NB4 (cell line): ENCODE data around the gene CAV3.

ENCODE experiments used
- POLR2A ChIP-seq: IDR thresholded peaks from 2 replicates; pipeline ENCODE4 v1.6.1; 2011; ENCODE audit warnings: mild to moderate bottlenecking; ENCODE audit not compliant: insufficient read length; ENCODE audit errors: extremely low read depth
- TF ChIP-seq, protein P1 (sequence below): IDR thresholded peaks from one replicate; pipeline ENCODE4 v1.5.1; 2012; ENCODE audit warnings: low read depth, low read length

DNA sequence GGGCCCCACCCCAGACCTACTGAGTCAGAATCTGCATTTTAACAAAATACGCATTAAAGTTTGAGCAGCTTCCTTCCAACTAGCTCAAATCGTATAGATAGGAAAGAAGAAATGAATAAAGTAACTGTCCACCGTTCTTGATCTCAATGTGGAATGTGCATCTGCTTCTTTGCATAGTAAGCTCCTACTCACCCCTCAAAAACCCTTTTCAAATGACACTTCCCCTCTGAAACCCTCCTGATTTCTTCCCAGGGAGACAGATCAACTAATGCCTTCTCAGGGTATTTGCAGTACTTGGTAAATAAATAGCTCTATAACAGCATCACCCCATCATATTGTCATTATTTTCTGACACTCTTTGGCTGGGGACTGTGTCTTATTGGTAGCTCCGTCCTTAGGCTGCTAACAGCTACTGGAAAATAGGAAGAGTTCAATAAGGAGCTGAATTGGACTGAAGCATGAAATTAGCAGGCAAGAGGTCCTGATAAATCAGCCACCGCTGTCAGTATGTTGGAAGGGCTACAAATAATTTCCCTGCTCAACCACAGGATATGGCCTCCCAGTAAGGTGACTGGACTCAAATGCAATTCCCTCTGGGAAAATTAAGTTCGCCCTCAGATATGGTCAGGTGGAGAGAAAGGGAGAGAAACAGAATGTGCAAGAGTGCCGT is 25.6 kb downstream of the CAV3 start:
- TF ChIP-seq, protein P1, sequence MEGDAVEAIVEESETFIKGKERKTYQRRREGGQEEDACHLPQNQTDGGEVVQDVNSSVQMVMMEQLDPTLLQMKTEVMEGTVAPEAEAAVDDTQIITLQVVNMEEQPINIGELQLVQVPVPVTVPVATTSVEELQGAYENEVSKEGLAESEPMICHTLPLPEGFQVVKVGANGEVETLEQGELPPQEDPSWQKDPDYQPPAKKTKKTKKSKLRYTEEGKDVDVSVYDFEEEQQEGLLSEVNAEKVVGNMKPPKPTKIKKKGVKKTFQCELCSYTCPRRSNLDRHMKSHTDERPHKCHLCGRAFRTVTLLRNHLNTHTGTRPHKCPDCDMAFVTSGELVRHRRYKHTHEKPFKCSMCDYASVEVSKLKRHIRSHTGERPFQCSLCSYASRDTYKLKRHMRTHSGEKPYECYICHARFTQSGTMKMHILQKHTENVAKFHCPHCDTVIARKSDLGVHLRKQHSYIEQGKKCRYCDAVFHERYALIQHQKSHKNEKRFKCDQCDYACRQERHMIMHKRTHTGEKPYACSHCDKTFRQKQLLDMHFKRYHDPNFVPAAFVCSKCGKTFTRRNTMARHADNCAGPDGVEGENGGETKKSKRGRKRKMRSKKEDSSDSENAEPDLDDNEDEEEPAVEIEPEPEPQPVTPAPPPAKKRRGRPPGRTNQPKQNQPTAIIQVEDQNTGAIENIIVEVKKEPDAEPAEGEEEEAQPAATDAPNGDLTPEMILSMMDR, result no peak
- TF ChIP-seq POLR2A, result no peak
